Muscle of leg (tissue), 11 donors: ENCODE measurements around the gene REXO4. TPM values are rescaled to one million over a fixed set of nuclear protein-coding genes. Genes with fewer than 3 reads are reported as not detected.

Source experiments
- DNase-seq: peaks from one replicate; pipeline ENCODE4 v3.0.0; 2013
- H3K27ac ChIP-seq: one replicate; pipeline ENCODE4 v1.5.1; 2013; ENCODE audit warnings: mild to moderate bottlenecking, low read length, control low read depth
- H3K27me3 ChIP-seq: one replicate; pipeline ENCODE4 v1.6.1; 2013; ENCODE audit warnings: low read length; ENCODE audit not compliant: control insufficient read depth, insufficient read depth
- H3K36me3 ChIP-seq: one replicate; pipeline ENCODE4 v1.6.1; 2013; ENCODE audit warnings: low read length; ENCODE audit not compliant: control insufficient read depth, insufficient read depth
- H3K4me1 ChIP-seq: one replicate; pipeline ENCODE4 v1.6.1; 2013; ENCODE audit warnings: low read length; ENCODE audit not compliant: control insufficient read depth, insufficient read depth
- H3K4me3 ChIP-seq: one replicate; pipeline ENCODE4 v1.5.1; 2013; ENCODE audit warnings: low read length, control low read depth
- H3K9me3 ChIP-seq: replicated peaks from 2 replicates; pipeline ENCODE4 v1.6.1; 2013; ENCODE audit warnings: low read depth, low read length; ENCODE audit not compliant: control insufficient read depth
- WGBS: methylation state at CpG from one replicate; pipeline ENCODE4 v1.1.5; 2013; ENCODE audit warnings: missing lambda C conversion rate; ENCODE audit not compliant: insufficient coverage; 5-methylcytosine and 5-hydroxymethylcytosine counted together
- polyA plus RNA-seq, 8 donors: library from polyadenylated mRNA; unstranded; fragments of 120-200 nt; gene quantifications; one replicate each; pipeline versions ENCODE4 v1.2.1 to v1.2.3, GENCODE V29; 2013; ENCODE audit warnings: inconsistent platforms in 1 of 8, low replicate concordance in 1 of 8; ENCODE audit not compliant: insufficient read length in 8 of 8, insufficient read depth in 1 of 8
- total RNA-seq: library from RNA; stranded (reverse); fragments of 120-200 nt; gene quantifications from one replicate; pipeline ENCODE4 v1.2.4, GENCODE V29; 2013

REXO4 gene
- total and polyA plus RNA-seq, 9 donors: 26.2 to 39.4 (median 37.4) TPM

- peaks cover 34% of the 10 kb centered on the region for H3K4me1 ChIP-seq
- DNase-seq: no peak
- H3K27me3 ChIP-seq: no peaks in the 10 kb centered on the region
- peaks cover 43% of the 10 kb centered on the region for H3K36me3 ChIP-seq
- H3K4me3 ChIP-seq: no peak overlapping the region
- no peak overlapping the region for H3K27ac ChIP-seq
- 63% methylated on average over 5 of the region's 7 CpGs for WGBS
- H3K9me3 ChIP-seq: no peaks in the 10 kb centered on the region
These were observed 45.7 kb downstream of the REXO4 start for GRCh38 chr9:133372144-133372543.

GRCh38 chr9:133371261-133371711 lies 46.5 kb downstream of the REXO4 start:
- no peak overlapping the region for H3K4me3 ChIP-seq
- H3K9me3 ChIP-seq: no peaks in the 10 kb centered on the region
- H3K36me3 ChIP-seq: peaks cover 52% of the 10 kb centered on the region
- DNase-seq: no peak
- H3K27ac ChIP-seq: no peak overlapping the region
- peaks cover 30% of the 10 kb centered on the region for H3K4me1 ChIP-seq
- 57% methylated on average over 6 of the region's 12 CpGs for WGBS
- no peaks in the 10 kb centered on the region for H3K27me3 ChIP-seq

GRCh38 chr9:133370685-133371084 lies 47.1 kb downstream of the REXO4 start:
- H3K36me3 ChIP-seq: peaks cover 58% of the 10 kb centered on the region
- H3K27me3 ChIP-seq: no peaks in the 10 kb centered on the region
- H3K4me1 ChIP-seq: peaks cover 30% of the 10 kb centered on the region
- H3K4me3 ChIP-seq: no peak overlapping the region
- no peak for DNase-seq
- 66% methylated on average over 5 of the region's 9 CpGs for WGBS
- H3K9me3 ChIP-seq: no peaks in the 10 kb centered on the region
- no peak overlapping the region for H3K27ac ChIP-seq

- 94% methylated on average over 2 of the region's 7 CpGs for WGBS
- Histone ChIP-seq H3K27me3 (no peaks in the 10 kb centered on the region), H3K36me3 (peaks cover 65% of the 10 kb centered on the region), H3K4me1 (peaks cover 30% of the 10 kb centered on the region), H3K4me3 (no peak overlapping the region), H3K9me3 (no peaks in the 10 kb centered on the region), H3K27ac (no peak overlapping the region)
- no peak for DNase-seq
These were observed 47.9 kb downstream of the REXO4 start for GRCh38 chr9:133369933-133370332.

- Histone ChIP-seq H3K4me3 (no peak overlapping the region), H3K27me3 (no peaks in the 10 kb centered on the region), H3K36me3 (peaks cover 69% of the 10 kb centered on the region), H3K9me3 (no peaks in the 10 kb centered on the region), H3K4me1 (peaks cover 30% of the 10 kb centered on the region), H3K27ac (no peak overlapping the region)
- 80% methylated on average over 1 of the region's 6 CpGs for WGBS
- DNase-seq: no peak
These were observed 48.4 kb downstream of the REXO4 start for GRCh38 chr9:133369422-133369821.

GRCh38 chr9:133368249-133368881 lies 49.4 kb downstream of the REXO4 start:
- no peak for DNase-seq
- Histone ChIP-seq H3K9me3 (no peaks in the 10 kb centered on the region), H3K4me3 (no peak overlapping the region), H3K36me3 (peaks cover 78% of the 10 kb centered on the region), H3K4me1 (peaks cover 30% of the 10 kb centered on the region), H3K27me3 (no peaks in the 10 kb centered on the region), H3K27ac (no peak overlapping the region)
- 65% methylated on average over 15 of the region's 18 CpGs for WGBS

GRCh38 chr9:133367778-133368177 lies 50.0 kb downstream of the REXO4 start:
- peaks cover 79% of the 10 kb centered on the region for H3K36me3 ChIP-seq
- no peaks in the 10 kb centered on the region for H3K9me3 ChIP-seq
- no peaks in the 10 kb centered on the region for H3K27me3 ChIP-seq
- H3K4me1 ChIP-seq: peaks cover 28% of the 10 kb centered on the region
- WGBS: 81% methylated on average over 8 of the region's 10 CpGs
- H3K27ac ChIP-seq: no peak overlapping the region
- H3K4me3 ChIP-seq: no peak overlapping the region
- no peak for DNase-seq

GRCh38 chr9:133367221-133367620 lies 50.6 kb downstream of the REXO4 start:
- peaks cover 79% of the 10 kb centered on the region for H3K36me3 ChIP-seq
- no peaks in the 10 kb centered on the region for H3K9me3 ChIP-seq
- no peak for DNase-seq
- 86% methylated on average over 21 of the region's 22 CpGs for WGBS
- peaks cover 26% of the 10 kb centered on the region for H3K4me1 ChIP-seq
- no peak overlapping the region for H3K4me3 ChIP-seq
- no peak overlapping the region for H3K27ac ChIP-seq
- H3K27me3 ChIP-seq: no peaks in the 10 kb centered on the region

GRCh38 chr9:133366435-133366834 lies 51.4 kb downstream of the REXO4 start:
- Histone ChIP-seq H3K27ac (no peak overlapping the region), H3K9me3 (no peaks in the 10 kb centered on the region), H3K4me1 (peaks cover 19% of the 10 kb centered on the region), H3K27me3 (no peaks in the 10 kb centered on the region), H3K4me3 (no peak overlapping the region), H3K36me3 (peaks cover 84% of the 10 kb centered on the region)
- DNase-seq: no peak
- 81% methylated on average over 5 of the region's 11 CpGs for WGBS

- no peak for DNase-seq
- Histone ChIP-seq H3K4me3 (no peak overlapping the region), H3K4me1 (peaks cover 19% of the 10 kb centered on the region), H3K27me3 (no peaks in the 10 kb centered on the region), H3K27ac (no peak overlapping the region), H3K36me3 (peaks cover 87% of the 10 kb centered on the region), H3K9me3 (no peaks in the 10 kb centered on the region)
- WGBS: 78% methylated on average over 12 of the region's 15 CpGs
These were observed 55.3 kb downstream of the REXO4 start for GRCh38 chr9:133362359-133363044.
